Testis (tissue), 2 donors: ENCODE results near the gene TNS1.

ENCODE experiments used
- CTCF ChIP-seq, 3 experiments: fragments of 450-650 bp in 2 of 3; fragments of 200-600 bp in 1 of 3; sonication (generic) in 1 of 3; IDR thresholded peaks; one replicate each; pipeline ENCODE4 v1.5.1; 2016 to 2019; ENCODE audit warnings: antibody characterized with exemption in 3 of 3, mild to moderate bottlenecking in 2 of 3, moderate library complexity in 1 of 3
- POLR2A ChIP-seq: fragments of 450-650 bp; IDR thresholded peaks from one replicate; pipeline ENCODE4 v1.6.1; 2017; ENCODE audit warnings: antibody characterized with exemption, mild to moderate bottlenecking, moderate library complexity

DNA sequence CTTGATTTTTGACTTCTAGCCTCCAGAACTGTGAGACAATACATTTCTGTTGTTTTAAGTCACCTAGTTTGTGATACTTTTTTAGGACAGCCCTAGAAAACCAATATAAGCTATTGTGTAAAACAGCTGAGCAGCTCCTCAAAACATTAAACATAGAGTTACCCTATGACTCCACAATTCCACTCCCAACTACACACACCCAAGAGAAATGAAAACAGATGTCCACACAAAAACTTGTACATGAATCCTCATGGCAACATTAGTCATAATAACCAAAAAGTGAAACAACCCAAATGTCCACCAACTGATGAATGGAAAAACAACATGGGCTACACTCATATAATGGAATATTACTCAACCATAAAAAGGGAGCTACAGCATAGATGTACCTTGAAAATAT lies 32.6 kb downstream of the TNS1 start:
- no peak for TF ChIP-seq POLR2A
- TF ChIP-seq CTCF (IDR thresholded peaks at IDR 0.05) = no peak
